Neuronal stem cell (in vitro differentiated cells): ENCODE results near the gene FOLR1. TPM values are rescaled to one million over a fixed set of nuclear protein-coding genes. Genes with fewer than 3 reads are reported as not detected.
"Not testable (repeated sequence)": the region's sequence is repeated elsewhere in the genome, so short reads cannot be mapped to it uniquely, and the experiment has no call there.

ENCODE experiments used
- DNase-seq: peaks from one replicate; pipeline ENCODE4 v3.0.0-alpha.2; 2013; ENCODE audit warnings: low spot score
- H2AFZ ChIP-seq: one replicate; pipeline ENCODE4 v1.6.1; 2013; ENCODE audit warnings: mild to moderate bottlenecking, low read length, inconsistent platforms
- H2AK5ac ChIP-seq: 2 replicates; pipeline ENCODE4 v1.6.1; 2013; ENCODE audit warnings: low read depth, mild to moderate bottlenecking, inconsistent platforms, low read length, moderate library complexity, mixed read lengths
- H2BK120ac ChIP-seq: 2 replicates; pipeline ENCODE4 v1.6.1; 2013; ENCODE audit warnings: low read depth, mild to moderate bottlenecking, inconsistent platforms, low read length, moderate library complexity, mixed read lengths
- H2BK12ac ChIP-seq: one replicate; pipeline ENCODE4 v1.6.1; 2013; ENCODE audit warnings: low read length, inconsistent platforms
- H2BK15ac ChIP-seq: 2 replicates; pipeline ENCODE4 v1.6.1; 2013; ENCODE audit warnings: mild to moderate bottlenecking, low read length, inconsistent platforms, mixed read lengths
- H2BK5ac ChIP-seq: one replicate; pipeline ENCODE4 v1.6.1; 2013; ENCODE audit warnings: inconsistent platforms, mild to moderate bottlenecking, low read length, moderate library complexity
- H3K14ac ChIP-seq: one replicate; pipeline ENCODE4 v1.6.1; 2013; ENCODE audit warnings: low read length, inconsistent platforms
- H3K18ac ChIP-seq: 2 replicates; pipeline ENCODE4 v1.6.1; 2013; ENCODE audit warnings: low read length, inconsistent platforms
- H3K23ac ChIP-seq: 2 replicates; pipeline ENCODE4 v1.6.1; 2013; ENCODE audit warnings: low read depth, mild to moderate bottlenecking, mixed read lengths, low read length, inconsistent platforms; ENCODE audit not compliant: poor library complexity
- H3K27ac ChIP-seq: replicated peaks from 3 replicates; pipeline ENCODE4 v1.5.1; 2013; ENCODE audit warnings: low read length, inconsistent platforms
- H3K27me3 ChIP-seq, 3 experiments: 2 replicates each; pipeline ENCODE4 v1.6.1; 2013; ENCODE audit warnings: low read length in 3 of 3, mild to moderate bottlenecking in 2 of 3, inconsistent platforms in 1 of 3, low read depth in 1 of 3, mixed read lengths in 1 of 3, moderate library complexity in 1 of 3; ENCODE audit not compliant: control insufficient read depth in 3 of 3, insufficient read depth in 3 of 3
- H3K36me3 ChIP-seq, 2 donors: replicated peaks in 1 of 2; 2 replicates each; pipeline ENCODE4 v1.6.1; 2013; ENCODE audit warnings: low read length in 2 of 2; ENCODE audit not compliant: control insufficient read depth in 2 of 2, insufficient read depth in 2 of 2
- H3K4ac ChIP-seq: 2 replicates; pipeline ENCODE4 v1.6.1; 2013; ENCODE audit warnings: inconsistent platforms, mild to moderate bottlenecking, low read length, moderate library complexity
- H3K4me1 ChIP-seq, 2 donors: 1 replicate in 1 of 2; 2 replicates in 1 of 2; pipeline ENCODE4 v1.6.1; 2013; ENCODE audit warnings: low read length in 2 of 2, low read depth in 1 of 2; ENCODE audit not compliant: control insufficient read depth in 2 of 2, insufficient read depth in 1 of 2
- H3K4me2 ChIP-seq: one replicate; pipeline ENCODE4 v1.6.1; 2013; ENCODE audit warnings: mild to moderate bottlenecking, low read length, inconsistent platforms; ENCODE audit not compliant: insufficient read depth, poor library complexity, severe bottlenecking
- H3K4me3 ChIP-seq, 2 donors: 2 replicates each; pipeline ENCODE4 v1.5.1; 2013; ENCODE audit warnings: low read length in 2 of 2, mild to moderate bottlenecking in 2 of 2, inconsistent platforms in 1 of 2, moderate library complexity in 1 of 2
- H3K79me1 ChIP-seq: one replicate; pipeline ENCODE4 v1.6.1; 2013; ENCODE audit warnings: low read depth, mild to moderate bottlenecking, inconsistent platforms, low read length, moderate library complexity
- H3K9ac ChIP-seq: one replicate; pipeline ENCODE4 v1.6.1; 2013; ENCODE audit warnings: mild to moderate bottlenecking, low read depth, low read length, inconsistent platforms; ENCODE audit not compliant: poor library complexity
- H3K9me3 ChIP-seq, 2 donors: replicated peaks in 1 of 2; 2 replicates each; pipeline versions ENCODE3 to v1.6.1; 2013; ENCODE audit warnings: low read length in 2 of 2, mild to moderate bottlenecking in 2 of 2, inconsistent platforms in 1 of 2, low read depth in 1 of 2, mixed read lengths in 1 of 2, moderate library complexity in 1 of 2; ENCODE audit not compliant: control insufficient read depth in 2 of 2, insufficient read depth in 1 of 2
- H4K8ac ChIP-seq: one replicate; pipeline ENCODE4 v1.6.1; 2013; ENCODE audit warnings: low read depth, mild to moderate bottlenecking, inconsistent platforms, low read length, moderate library complexity
- H4K91ac ChIP-seq: one replicate; pipeline ENCODE4 v1.6.1; 2013; ENCODE audit warnings: low read length, low read depth, mild to moderate bottlenecking, inconsistent platforms; ENCODE audit not compliant: poor library complexity
- WGBS, 2 donors: extraction: QIAGEN DNeasy Blood & Tissue Kit; methylation state at CpG; one replicate each; pipeline ENCODE4 v1.1.7; 2013; ENCODE audit warnings: missing lambda C conversion rate in 2 of 2, mixed read lengths in 1 of 2; ENCODE audit not compliant: insufficient read length in 2 of 2, insufficient replicate concordance in 1 of 2; ENCODE audit errors: extremely low coverage in 2 of 2; 5-methylcytosine and 5-hydroxymethylcytosine counted together
- polyA plus RNA-seq, 2 experiments: library from polyadenylated mRNA; stranded (reverse); fragments of 200-250 nt; gene quantifications; one replicate each; pipeline ENCODE4 v1.2.3, GENCODE V29; 2013

FOLR1 gene
- polyA plus RNA-seq (2013, experiment 1 of 2) = 10.5 TPM
- polyA plus RNA-seq (2013, experiment 2 of 2) = 11.0 TPM

- H3K9ac ChIP-seq = no peak within 1 kb of the TSS
- no peak within 1 kb of the TSS for H4K91ac ChIP-seq
- no peak within 1 kb of the TSS for H2BK15ac ChIP-seq
- H3K23ac ChIP-seq = no peak within 1 kb of the TSS
- H2BK5ac ChIP-seq = no peak within 1 kb of the TSS
- no peaks in the 10 kb centered on the region for H3K36me3 ChIP-seq
- H4K8ac ChIP-seq = no peak within 1 kb of the TSS
- no peak within 1 kb of the TSS for H3K4me2 ChIP-seq
- H3K18ac ChIP-seq = peak within 1 kb of the TSS; percentile 57
- H2AFZ ChIP-seq = peak within 1 kb of the TSS; percentile 66
- H3K27me3 ChIP-seq = peaks cover 0 to 17% (median 0%) of the 10 kb centered on the region in 3 experiments
- no peak within 1 kb of the TSS for H3K4ac ChIP-seq
- H2BK12ac ChIP-seq = peak within 1 kb of the TSS; percentile 73
- peaks cover 3 to 16% of the 10 kb centered on the region in 2 donors for H3K4me1 ChIP-seq
- WGBS, 2 donors = no CpG with 5 or more reads among the region's 5 CpGs
- peak within 1 kb of the TSS; percentile 61 for H2AK5ac ChIP-seq
- H3K14ac ChIP-seq = no peak within 1 kb of the TSS
- H3K9me3 ChIP-seq = no peaks in the 10 kb centered on the region
- H3K27ac ChIP-seq = peak within 1 kb of the TSS; percentile 16
- peak; percentile 14 for DNase-seq
- peak within 1 kb of the TSS in 1 of 2 donors; percentile 33 for H3K4me3 ChIP-seq
- no peaks in the 10 kb centered on the region for H3K79me1 ChIP-seq
- no peak within 1 kb of the TSS for H2BK120ac ChIP-seq
Observed at GRCh38 chr11:72191961-72192381, at the start of gene FOLR1. TSS of gene FOLR1 (plus strand) at chr11:72192140. CDS start at chr11:72192174, 34 bp downstream.

- H4K91ac ChIP-seq, H2BK15ac ChIP-seq, H3K23ac ChIP-seq, H3K9ac ChIP-seq, H3K4ac ChIP-seq, DNase-seq, H2AFZ ChIP-seq, H3K9me3 ChIP-seq, H3K79me1 ChIP-seq, H3K18ac ChIP-seq, H2AK5ac ChIP-seq, H3K36me3 ChIP-seq, H3K4me3 ChIP-seq, H3K4me2 ChIP-seq, H4K8ac ChIP-seq, H2BK12ac ChIP-seq, H2BK5ac ChIP-seq, H2BK120ac ChIP-seq, H3K4me1 ChIP-seq, H3K27ac ChIP-seq, H3K27me3 ChIP-seq, H3K14ac ChIP-seq: not testable (repeated sequence)
- WGBS, 2 donors = no CpG with 5 or more reads among the region's 1 CpG
Observed at GRCh38 chr11:72142543-72142942, 49.4 kb upstream of the FOLR1 start.

DNA sequence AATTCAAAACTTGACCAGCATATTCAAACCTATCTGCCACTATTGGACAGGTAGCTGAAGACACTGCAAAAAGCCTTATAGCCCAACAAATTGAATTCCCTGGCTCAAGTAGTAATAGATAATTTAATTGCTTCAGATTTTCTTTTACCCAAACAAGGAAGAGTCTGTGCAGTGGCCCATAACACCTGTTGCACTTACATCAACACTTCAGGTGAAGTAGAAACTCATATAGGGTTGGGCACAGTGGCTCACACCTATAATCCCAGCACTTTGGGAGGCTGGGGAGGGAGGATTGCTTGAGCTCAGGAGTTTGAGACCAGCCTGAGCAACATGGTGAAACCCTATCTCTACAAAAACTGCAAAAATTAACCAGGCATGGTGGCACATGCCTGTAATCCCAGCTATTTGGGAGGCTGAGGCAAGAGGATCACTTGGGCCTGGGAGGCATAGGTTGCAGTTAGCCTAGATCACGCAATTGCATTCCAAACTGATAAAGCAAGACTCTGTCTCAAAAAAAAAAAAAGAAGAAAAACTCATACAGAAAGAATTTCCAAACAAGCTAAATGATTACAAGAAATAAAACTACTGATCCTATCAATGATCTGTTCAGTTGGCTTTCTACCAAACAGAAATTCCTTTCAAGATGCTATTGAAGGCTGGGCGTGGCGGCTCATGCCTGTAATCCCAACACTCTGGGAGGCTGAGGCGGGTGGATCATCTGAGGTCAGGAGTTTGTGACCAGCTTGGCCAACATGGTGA lies 47.0 kb upstream of the FOLR1 start:
- H3K4ac ChIP-seq = no peak overlapping the region
- no peak overlapping the region for H2BK12ac ChIP-seq
- no peak for DNase-seq
- H3K23ac ChIP-seq = no peak overlapping the region
- H3K9me3 ChIP-seq = no peaks in the 10 kb centered on the region
- H4K91ac ChIP-seq = no peak overlapping the region
- WGBS, 2 donors = no CpG with 5 or more reads among the region's 4 CpGs
- no peak overlapping the region for H3K9ac ChIP-seq
- no peaks in the 10 kb centered on the region for H3K79me1 ChIP-seq
- H2BK120ac ChIP-seq = no peak overlapping the region
- peaks cover 0 to 7% (median 0%) of the 10 kb centered on the region in 3 experiments for H3K27me3 ChIP-seq
- H2AK5ac ChIP-seq = no peak overlapping the region
- H3K14ac ChIP-seq = no peak overlapping the region
- no peak overlapping the region for H2BK15ac ChIP-seq
- no peak overlapping the region for H3K18ac ChIP-seq
- H2AFZ ChIP-seq = no peak overlapping the region
- no peak overlapping the region for H3K4me2 ChIP-seq
- no peak overlapping the region for H3K4me3 ChIP-seq
- no peak overlapping the region for H2BK5ac ChIP-seq
- no peaks in the 10 kb centered on the region for H3K4me1 ChIP-seq
- H3K36me3 ChIP-seq = no peaks in the 10 kb centered on the region
- peak overlapping the region; percentile 3 for H4K8ac ChIP-seq
- H3K27ac ChIP-seq = no peak overlapping the region

DNA sequence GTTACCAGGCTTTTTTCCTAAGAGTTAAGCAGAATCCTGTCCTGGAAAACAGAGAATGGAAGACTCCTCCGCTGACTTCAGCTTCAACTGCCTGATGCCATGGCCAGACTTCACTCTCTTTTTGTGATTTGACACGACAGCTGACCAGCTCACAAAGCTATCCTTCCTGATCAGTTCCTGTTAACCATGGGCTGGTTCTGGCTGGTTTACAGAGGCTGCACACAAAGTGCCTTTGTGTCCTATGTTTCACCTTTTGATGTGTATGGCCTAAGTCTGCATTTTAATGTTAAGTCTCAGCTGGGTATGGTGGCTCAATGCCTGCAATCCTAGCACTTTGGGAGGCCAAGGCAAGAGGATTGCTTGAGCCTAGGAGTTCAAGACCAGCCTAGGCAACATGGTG lies 45.3 kb upstream of the FOLR1 start:
- Histone ChIP-seq H4K91ac (no peak overlapping the region), H3K23ac (no peak overlapping the region), H2AK5ac (no peak overlapping the region), H3K27me3 (no peaks in the 10 kb centered on the region), H3K4me1 (no peaks in the 10 kb centered on the region), H3K4me2 (no peak overlapping the region), H3K14ac (no peak overlapping the region), H3K27ac (no peak overlapping the region), H2BK120ac (no peak overlapping the region), H3K36me3 (no peaks in the 10 kb centered on the region), H3K18ac (no peak overlapping the region), H3K4ac (no peak overlapping the region), H3K79me1 (no peaks in the 10 kb centered on the region), H3K9ac (no peak overlapping the region), H2BK5ac (no peak overlapping the region), H4K8ac (no peak overlapping the region), H3K4me3 (no peak overlapping the region), H3K9me3 (no peaks in the 10 kb centered on the region), H2AFZ (peak overlapping the region; percentile 42), H2BK15ac (no peak overlapping the region), H2BK12ac (no peak overlapping the region)
- DNase-seq = no peak
- WGBS, 2 donors = no CpG with 5 or more reads among the region's 2 CpGs
